HEK293 (cell line): ENCODE measurements around the gene UGT2A2.

Experiments used
- CTCF ChIA-PET: fragments of 350-600 bp; formaldehyde crosslinking; extraction: SDS; loops from one replicate; lab custom pipeline; 2021; ENCODE audit warnings: antibody characterized with exemption; lab: Yijun Ruan, JAX
- POLR2A ChIA-PET: fragments of 300-600 bp; formaldehyde crosslinking; extraction: SDS; loops from one replicate; lab custom pipeline; 2020; ENCODE audit warnings: antibody characterized with exemption, inconsistent platforms; lab: Yijun Ruan, JAX
- H3K27ac ChIP-seq: fragments of 200-500 bp; sonication (Bioruptor generic); 2 replicates; pipeline ENCODE4 v1.5.1; 2014; ENCODE audit warnings: low read depth, low read length, control low read depth, inconsistent platforms; ENCODE audit errors: extremely low read depth
- H3K36me3 ChIP-seq, 2 experiments: fragments of 200-500 bp in 1 of 2; sonication (Bioruptor generic) in 1 of 2; 1 replicate in 1 of 2; 2 replicates in 1 of 2; pipeline ENCODE4 v1.5.1; 2014 to 2017; ENCODE audit warnings: inconsistent platforms in 2 of 2, low read length in 2 of 2; ENCODE audit not compliant: control insufficient read depth in 2 of 2, insufficient read depth in 1 of 2
- H3K4me1 ChIP-seq: fragments of 200-500 bp; sonication (Bioruptor generic); 2 replicates; pipeline ENCODE4 v1.5.1; 2014; ENCODE audit warnings: mild to moderate bottlenecking, low read length, inconsistent platforms; ENCODE audit not compliant: control insufficient read depth, insufficient read depth
- H3K4me3 ChIP-seq: 2 replicates; pipeline ENCODE4 v1.5.1; 2011; ENCODE audit warnings: low read depth, mild to moderate bottlenecking, control low read depth, low read length, moderate library complexity
- H3K9me3 ChIP-seq: fragments of 200-500 bp; sonication (Bioruptor generic); 2 replicates; pipeline ENCODE4 v1.5.1; 2014; ENCODE audit warnings: low read depth, low read length, inconsistent platforms; ENCODE audit not compliant: control insufficient read depth, insufficient read depth
- ATF2 ChIP-seq: fragments of 450-650 bp; formaldehyde crosslinking; IDR thresholded peaks from 2 replicates; pipeline ENCODE4 v1.5.1; 2016; ENCODE audit warnings: missing biosample characterization, missing genetic modification characterization, low read depth
- FEZF1 ChIP-seq: fragments of 450-650 bp; formaldehyde crosslinking; IDR thresholded peaks from 2 replicates; pipeline ENCODE4 v1.5.1; 2016; ENCODE audit warnings: missing biosample characterization, missing genetic modification characterization
- GFI1B ChIP-seq: fragments of 450-650 bp; formaldehyde crosslinking; IDR thresholded peaks from 2 replicates; pipeline ENCODE4 v1.5.1; 2016; ENCODE audit warnings: missing biosample characterization, missing genetic modification characterization
- GLI2 ChIP-seq: fragments of 450-650 bp; formaldehyde crosslinking; IDR thresholded peaks from 2 replicates; pipeline ENCODE4; 2017; ENCODE audit warnings: missing biosample characterization, missing genetic modification characterization, low read depth, borderline replicate concordance
- HOXD13 ChIP-seq: sonication (generic); formaldehyde crosslinking; IDR thresholded peaks from 2 replicates; pipeline ENCODE4 v1.8.0; 2022; ENCODE audit warnings: missing genetic modification reagents, borderline replicate concordance
- KLF10 ChIP-seq: fragments of 450-650 bp; IDR thresholded peaks from 2 replicates; pipeline ENCODE4 v1.5.1; 2018; ENCODE audit warnings: missing biosample characterization, mild to moderate bottlenecking, missing genetic modification characterization
- PRDM2 ChIP-seq: fragments of 450-650 bp; formaldehyde crosslinking; IDR thresholded peaks from 2 replicates; pipeline ENCODE4 v1.5.1; 2016; ENCODE audit warnings: missing biosample characterization, missing genetic modification characterization, borderline replicate concordance
- SALL2 ChIP-seq: fragments of 450-650 bp; formaldehyde crosslinking; IDR thresholded peaks from 2 replicates; pipeline ENCODE4 v1.5.0; 2017; ENCODE audit warnings: missing biosample characterization, mild to moderate bottlenecking, missing genetic modification characterization, borderline replicate concordance
- YY1 ChIP-seq: fragments of 450-650 bp; formaldehyde crosslinking; IDR thresholded peaks from 2 replicates; pipeline ENCODE4 v1.5.1; 2018; ENCODE audit warnings: missing biosample characterization, missing genetic modification characterization
- ZBTB20 ChIP-seq: fragments of 450-650 bp; formaldehyde crosslinking; IDR thresholded peaks from 2 replicates; pipeline ENCODE4 v1.5.1; 2016; ENCODE audit warnings: missing biosample characterization, missing genetic modification characterization
- ZFP37 ChIP-seq: fragments of 450-650 bp; formaldehyde crosslinking; IDR thresholded peaks from 2 replicates; pipeline ENCODE4 v1.5.1; 2016; ENCODE audit warnings: missing biosample characterization, missing genetic modification characterization
- ZNF132 ChIP-seq: fragments of 450-650 bp; formaldehyde crosslinking; IDR thresholded peaks from 2 replicates; pipeline ENCODE4 v1.5.1; 2017; ENCODE audit warnings: missing biosample characterization, missing genetic modification characterization, borderline replicate concordance
- ZNF174 ChIP-seq: fragments of 450-650 bp; formaldehyde crosslinking; IDR thresholded peaks from 2 replicates; pipeline ENCODE4 v1.5.0; 2017; ENCODE audit warnings: missing biosample characterization, mild to moderate bottlenecking, missing genetic modification characterization
- ZNF239 ChIP-seq: fragments of 450-650 bp; formaldehyde crosslinking; IDR thresholded peaks from 2 replicates; pipeline ENCODE4 v1.5.1; 2016; ENCODE audit warnings: missing biosample characterization, missing genetic modification characterization
- ZNF248 ChIP-seq: fragments of 450-650 bp; formaldehyde crosslinking; IDR thresholded peaks from 2 replicates; pipeline ENCODE4 v1.5.1; 2017; ENCODE audit warnings: missing biosample characterization, missing genetic modification characterization
- ZNF416 ChIP-seq: fragments of 450-650 bp; formaldehyde crosslinking; IDR thresholded peaks from 2 replicates; pipeline ENCODE4 v1.5.1; 2016; ENCODE audit warnings: missing biosample characterization, missing genetic modification characterization
- ZNF561 ChIP-seq: fragments of 450-650 bp; IDR thresholded peaks from 2 replicates; pipeline ENCODE4 v1.5.1; 2018; ENCODE audit warnings: missing biosample characterization, missing genetic modification characterization, borderline replicate concordance
- ZNF600 ChIP-seq: fragments of 450-650 bp; formaldehyde crosslinking; IDR thresholded peaks from 2 replicates; pipeline ENCODE4 v1.5.1; 2016; ENCODE audit warnings: missing biosample characterization, missing genetic modification characterization
- ZNF624 ChIP-seq: fragments of 450-650 bp; formaldehyde crosslinking; IDR thresholded peaks from 2 replicates; pipeline ENCODE4 v1.5.1; 2017; ENCODE audit warnings: missing biosample characterization, missing genetic modification characterization

Gene UGT2A2

GRCh38 chr4:69650872-69651271, 11.4 kb upstream of the UGT2A2 start:
- H3K9me3 ChIP-seq = no peaks in the 10 kb centered on the region
- H3K4me1 ChIP-seq = no peaks in the 10 kb centered on the region
- H3K4me3 ChIP-seq = no peak overlapping the region
- POLR2A ChIA-PET = no interaction called here
- no peaks in the 10 kb centered on the region for H3K36me3 ChIP-seq
- no peak overlapping the region for H3K27ac ChIP-seq
- CTCF ChIA-PET = interaction anchor here (0.6 kb wide), 1 partner anchor 431 kb away, joined by 3 read pairs; no protein-coding TSS in a partner anchor
- TF ChIP-seq GLI2 (tag by site-specific recombination) = no peak
- TF ChIP-seq ZNF624 (tag by site-specific recombination) = no peak
- TF ChIP-seq KLF10 = no peak
- no peak for TF ChIP-seq ZNF174 (tag by site-specific recombination)
- no peak for TF ChIP-seq ZNF600 (tag by site-specific recombination)
- TF ChIP-seq ZNF239 (tag by site-specific recombination) = no peak
- TF ChIP-seq FEZF1 (tag by site-specific recombination) = no peak
- no peak for TF ChIP-seq PRDM2 (tag by site-specific recombination)
- no peak for TF ChIP-seq YY1 (tag by site-specific recombination)

GRCh38 chr4:69649629-69650028, 10.2 kb upstream of the UGT2A2 start:
- no peak overlapping the region for H3K27ac ChIP-seq
- ChIA-PET POLR2A (no interaction called here), CTCF (no interaction called here)
- H3K4me3 ChIP-seq = no peak overlapping the region
- TF ChIP-seq ZBTB20 (tag by site-specific recombination) = no peak
- TF ChIP-seq ZNF248 (tag by site-specific recombination) = no peak
- no peak for TF ChIP-seq ZNF561 (tag by site-specific recombination)
- no peak for TF ChIP-seq ZFP37 (tag by site-specific recombination)
- no peak for TF ChIP-seq GFI1B (tag by site-specific recombination)
- TF ChIP-seq ATF2 = no peak
- no peak for TF ChIP-seq ZNF132 (tag by site-specific recombination)
- no peak for TF ChIP-seq HOXD13 (CRISPR knock-in tag)
- TF ChIP-seq SALL2 (tag by site-specific recombination) = no peak
- no peak for TF ChIP-seq ZNF416 (tag by site-specific recombination)
- H3K36me3 ChIP-seq = no peaks in the 10 kb centered on the region
- H3K4me1 ChIP-seq = no peaks in the 10 kb centered on the region
- no peaks in the 10 kb centered on the region for H3K9me3 ChIP-seq
